GM23338 (cell line): Measurements from ENCODE around the gene PHYHD1. TPM values are rescaled to one million over a fixed set of nuclear protein-coding genes. Genes with fewer than 3 reads are reported as not detected.

Experiments used
- ATAC-seq: fragments of 200-7000 bp; cut with Tn5 transposase; 3 replicates; pipeline ENCODE4 v1.9.1; 2020
- DNase-seq: peaks from one replicate; pipeline ENCODE4 v3.0.0-alpha.2; 2015; ENCODE audit warnings: low spot score
- H2AFZ ChIP-seq: fragments of 200-600 bp; sonication (generic); 2 replicates; pipeline ENCODE4 v1.8.0; 2016; ENCODE audit warnings: antibody characterized with exemption, mild to moderate bottlenecking, moderate library complexity
- H3F3A ChIP-seq: fragments of 200-600 bp; sonication (generic); replicated peaks from 2 replicates; pipeline ENCODE4 v1.8.0; 2017; ENCODE audit warnings: antibody characterized with exemption, mixed run types, low read depth
- H3K27ac ChIP-seq: fragments of 200-600 bp; sonication (generic); 2 replicates; pipeline ENCODE4 v1.6.1; 2016; ENCODE audit warnings: low read depth
- H3K27me3 ChIP-seq: fragments of 200-600 bp; sonication (generic); 2 replicates; pipeline ENCODE4 v1.8.0; 2016; ENCODE audit warnings: mild to moderate bottlenecking, mixed run types, moderate library complexity; ENCODE audit not compliant: insufficient read depth
- H3K36me3 ChIP-seq: fragments of 200-600 bp; sonication (generic); 2 replicates; pipeline ENCODE4 v1.8.0; 2016; ENCODE audit warnings: mild to moderate bottlenecking; ENCODE audit not compliant: insufficient read depth
- H3K4me1 ChIP-seq: fragments of 200-600 bp; sonication (generic); 2 replicates; pipeline ENCODE4 v1.8.0; 2016; ENCODE audit warnings: mild to moderate bottlenecking, moderate library complexity; ENCODE audit not compliant: insufficient read depth
- H3K4me2 ChIP-seq: fragments of 200-600 bp; sonication (generic); 2 replicates; pipeline ENCODE4 v1.7.1; 2017; ENCODE audit warnings: mixed run types
- H3K4me3 ChIP-seq: fragments of 200-600 bp; sonication (generic); 2 replicates; pipeline ENCODE4 v1.6.1; 2016; ENCODE audit warnings: mixed run types
- H3K79me2 ChIP-seq: fragments of 200-600 bp; sonication (generic); replicated peaks from 2 replicates; pipeline ENCODE4 v1.8.0; 2017; ENCODE audit warnings: mild to moderate bottlenecking; ENCODE audit not compliant: insufficient read depth
- H3K9me2 ChIP-seq: fragments of 200-600 bp; sonication (generic); 2 replicates; pipeline ENCODE4 v1.8.0; 2017; ENCODE audit not compliant: insufficient read depth
- H4K20me1 ChIP-seq: fragments of 200-600 bp; sonication (generic); replicated peaks from 2 replicates; pipeline ENCODE4 v1.8.0; 2017; ENCODE audit warnings: mild to moderate bottlenecking; ENCODE audit not compliant: insufficient read depth
- H3K27ac Mint-ChIP-seq: 2 replicates; pipeline ENCODE4 v1.8.0; 2020; ENCODE audit warnings: inconsistent platforms, mild to moderate bottlenecking, moderate library complexity, mixed read lengths
- H3K27me3 Mint-ChIP-seq: 3 replicates; pipeline ENCODE4 v1.8.0; 2022; ENCODE audit warnings: low read depth, mild to moderate bottlenecking, moderate library complexity, mixed read lengths, inconsistent platforms; ENCODE audit not compliant: insufficient read depth, poor library complexity
- H3K36me3 Mint-ChIP-seq: 3 replicates; pipeline ENCODE4 v1.8.0; 2021; ENCODE audit warnings: low read depth, mild to moderate bottlenecking, inconsistent platforms, moderate library complexity, mixed read lengths
- H3K4me1 Mint-ChIP-seq: 3 replicates; pipeline ENCODE4 v1.8.0; 2020; ENCODE audit warnings: mild to moderate bottlenecking, inconsistent platforms, mixed read lengths
- H3K4me3 Mint-ChIP-seq: 3 replicates; pipeline ENCODE4 v1.8.0; 2021; ENCODE audit warnings: moderate library complexity, mild to moderate bottlenecking, inconsistent platforms, mixed read lengths
- H3K9me3 Mint-ChIP-seq: 3 replicates; pipeline ENCODE4 v1.8.0; 2020; ENCODE audit warnings: moderate library complexity, mild to moderate bottlenecking, inconsistent platforms, mixed read lengths
- CREB1 ChIP-seq: fragments of 250-450 bp; sonication (Bioruptor Pico); IDR thresholded peaks from 2 replicates; pipeline ENCODE4 v1.5.0; 2020; ENCODE audit warnings: low read depth, mild to moderate bottlenecking, moderate library complexity
- CTCF ChIP-seq, 2 experiments: fragments of 200-600 bp in 1 of 2; sonication (generic) in 1 of 2; conservative IDR thresholded peaks; 2 replicates each; pipeline versions ENCODE4 v1.5.1 to v1.6.1; 2016 to 2017; ENCODE audit warnings: antibody characterized with exemption in 2 of 2, low read depth in 2 of 2, mild to moderate bottlenecking in 2 of 2, moderate library complexity in 1 of 2
- EZH2 ChIP-seq: fragments of 200-600 bp; sonication (generic); IDR thresholded peaks from one replicate; pipeline ENCODE4 v1.8.0; 2017; ENCODE audit warnings: antibody characterized with exemption, mild to moderate bottlenecking, low read depth; ENCODE audit not compliant: unreplicated experiment
- NANOG ChIP-seq: IDR thresholded peaks from 2 replicates; pipeline ENCODE4 v1.6.1; 2016; ENCODE audit warnings: antibody characterized with exemption, borderline replicate concordance
- POLR2AphosphoS5 ChIP-seq: IDR thresholded peaks from 2 replicates; pipeline ENCODE4 v1.6.1; 2016; ENCODE audit warnings: antibody characterized with exemption, low read depth
- STAT1 ChIP-seq: IDR thresholded peaks from one replicate; pipeline ENCODE4 v1.6.1; 2016; ENCODE audit warnings: antibody characterized with exemption; ENCODE audit not compliant: unreplicated experiment
- ZNF462 ChIP-seq: fragments of 250-450 bp; sonication (Bioruptor Pico); IDR thresholded peaks from 2 replicates; pipeline ENCODE4 v1.5.0; 2020; ENCODE audit warnings: mild to moderate bottlenecking, moderate library complexity
- polyA plus RNA-seq: library from polyadenylated mRNA; unstranded; fragments of >200 nt; fragmentation: Nextera tagmentation; extraction: Ambion mirVana; gene quantifications from 2 replicates; pipeline ENCODE4 v1.2.1, GENCODE V29; 2016
- total RNA-seq: library from RNA; depleted of rRNA; stranded (reverse); fragments of >200 nt; shearing (Covaris generic); gene quantifications from 2 replicates; pipeline ENCODE4 v1.2.3, GENCODE V29; 2014

Gene PHYHD1
- total and polyA plus RNA-seq, 2 experiments from 2014 or later, result 10.4 to 16.8 TPM

- TF ChIP-seq ZNF462 (CRISPR knock-in tag) (no peak), POLR2AphosphoS5 (no peak), EZH2 (no peak)
Measured at GRCh38 chr9:128886211-128886891, 34.4 kb upstream of the PHYHD1 start (continued).

- peak overlapping the region; percentile 90; the same call in 1 of the 2 replicates for H3K27ac ChIP-seq
- peaks cover 99% of the 10 kb centered on the region for H3K79me2 ChIP-seq
- H3K36me3 Mint-ChIP-seq, result peaks cover 74% of the 10 kb centered on the region
Measured at GRCh38 chr9:128887049-128887448, 33.7 kb upstream of the PHYHD1 start.

More at GRCh38 chr9:128887049-128887448, 33.7 kb upstream of the PHYHD1 start:
- peaks cover 66% of the 10 kb centered on the region for H3K4me1 Mint-ChIP-seq
- Histone ChIP-seq H3K9me2 (no peaks in the 10 kb centered on the region), H3K4me2 (no peak overlapping the region), H3K4me1 (peaks cover 23% of the 10 kb centered on the region), H3K4me3 (no peak overlapping the region), H3K36me3 (no peaks in the 10 kb centered on the region; the same call in 1 of the 2 replicates), H3F3A (peaks cover 30% of the 10 kb centered on the region), H4K20me1 (peaks cover 12% of the 10 kb centered on the region), H2AFZ (no peak overlapping the region), H3K27me3 (no peaks in the 10 kb centered on the region)
- peak overlapping the region; percentile 76; the same call in 1 of the 2 replicates for H3K27ac Mint-ChIP-seq
- no peak overlapping the region for H3K4me3 Mint-ChIP-seq
- DNase-seq (no peak), ATAC-seq (no peak)
- H3K9me3 Mint-ChIP-seq, result no peaks in the 10 kb centered on the region
- H3K27me3 Mint-ChIP-seq, result peaks cover 22% of the 10 kb centered on the region
- TF ChIP-seq CREB1 (CRISPR knock-in tag), result no peak
- TF ChIP-seq CTCF (conservative IDR thresholded peaks at IDR 0.05; ENCODE audit: low read depth in 2 of 2), result no peak
- no peak for TF ChIP-seq STAT1
- no peak for TF ChIP-seq NANOG
- TF ChIP-seq EZH2, result no peak
